GM20000 (cell line): ENCODE measurements around the gene DENND5A.
A peak's percentile ranks its signal among the peaks of the same experiment; 100 is the strongest.
"Not testable (repeated sequence)": the region's sequence is repeated elsewhere in the genome, so short reads cannot be mapped to it uniquely, and the experiment has no call there.

ENCODE experiments used
- DNase-seq: peaks from one replicate; pipeline ENCODE4 v3.0.0; 2012; ENCODE audit warnings: low spot score
- TF ChIP-seq, protein P1 (sequence below): IDR thresholded peaks from 2 replicates; pipeline ENCODE4 v1.5.1; 2012; ENCODE audit warnings: mild to moderate bottlenecking, control low read depth; ENCODE audit errors: extremely low read depth, missing control alignments

The DENND5A gene

DNA sequence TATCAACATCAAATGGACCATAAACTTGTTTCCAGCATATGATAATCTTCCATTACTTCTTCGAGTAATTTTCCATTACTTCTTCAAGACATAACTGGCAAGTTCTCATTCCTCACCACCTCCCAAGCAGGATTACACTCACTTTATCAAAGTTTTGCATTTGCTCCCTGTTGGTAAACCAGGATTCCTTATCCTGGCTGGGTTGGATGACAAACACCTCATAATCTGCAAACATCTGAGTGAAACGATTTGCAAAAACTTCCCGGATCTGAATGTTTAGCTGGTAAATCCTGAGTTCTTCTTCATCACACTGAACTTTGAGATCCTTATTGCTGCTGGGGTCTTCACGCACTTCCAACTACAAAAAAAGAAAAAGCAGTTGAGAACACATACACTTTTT is 86.4 kb downstream of the DENND5A start:
- DNase-seq: no peak
- TF ChIP-seq, protein P1, sequence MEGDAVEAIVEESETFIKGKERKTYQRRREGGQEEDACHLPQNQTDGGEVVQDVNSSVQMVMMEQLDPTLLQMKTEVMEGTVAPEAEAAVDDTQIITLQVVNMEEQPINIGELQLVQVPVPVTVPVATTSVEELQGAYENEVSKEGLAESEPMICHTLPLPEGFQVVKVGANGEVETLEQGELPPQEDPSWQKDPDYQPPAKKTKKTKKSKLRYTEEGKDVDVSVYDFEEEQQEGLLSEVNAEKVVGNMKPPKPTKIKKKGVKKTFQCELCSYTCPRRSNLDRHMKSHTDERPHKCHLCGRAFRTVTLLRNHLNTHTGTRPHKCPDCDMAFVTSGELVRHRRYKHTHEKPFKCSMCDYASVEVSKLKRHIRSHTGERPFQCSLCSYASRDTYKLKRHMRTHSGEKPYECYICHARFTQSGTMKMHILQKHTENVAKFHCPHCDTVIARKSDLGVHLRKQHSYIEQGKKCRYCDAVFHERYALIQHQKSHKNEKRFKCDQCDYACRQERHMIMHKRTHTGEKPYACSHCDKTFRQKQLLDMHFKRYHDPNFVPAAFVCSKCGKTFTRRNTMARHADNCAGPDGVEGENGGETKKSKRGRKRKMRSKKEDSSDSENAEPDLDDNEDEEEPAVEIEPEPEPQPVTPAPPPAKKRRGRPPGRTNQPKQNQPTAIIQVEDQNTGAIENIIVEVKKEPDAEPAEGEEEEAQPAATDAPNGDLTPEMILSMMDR: no peak

DNA sequence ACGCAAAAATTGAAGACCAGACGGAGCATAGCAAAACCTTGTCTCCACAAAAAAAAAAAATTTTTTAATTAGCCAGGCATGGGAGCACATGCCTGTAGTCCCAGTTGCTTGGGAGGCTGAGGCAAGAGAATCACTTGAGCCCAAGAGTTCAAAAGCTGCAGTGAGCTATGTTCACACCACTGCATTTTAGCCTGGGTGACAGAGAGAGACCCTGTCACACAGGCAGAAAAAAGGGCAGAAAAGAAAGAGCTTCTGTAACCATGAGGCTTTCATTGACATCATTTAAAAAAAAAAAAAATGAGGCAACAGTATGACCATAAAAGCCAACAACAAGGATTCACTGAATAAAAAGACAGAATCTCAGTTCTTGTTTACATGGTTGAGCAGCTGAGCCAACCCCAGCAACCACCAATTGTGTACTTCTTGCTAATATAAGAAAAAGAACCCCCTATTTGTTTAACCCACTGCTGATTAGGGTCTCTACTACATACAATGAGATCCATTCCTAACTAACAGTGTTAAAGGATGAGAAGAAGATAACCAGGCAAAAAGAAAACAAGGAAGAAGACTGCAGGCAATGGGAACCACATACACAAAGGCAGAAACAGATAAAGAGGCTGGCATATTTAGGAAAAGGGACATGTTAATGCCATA is 87.6 kb downstream of the DENND5A start:
- TF ChIP-seq, protein P1: no peak
- DNase-seq: no peak

DNA sequence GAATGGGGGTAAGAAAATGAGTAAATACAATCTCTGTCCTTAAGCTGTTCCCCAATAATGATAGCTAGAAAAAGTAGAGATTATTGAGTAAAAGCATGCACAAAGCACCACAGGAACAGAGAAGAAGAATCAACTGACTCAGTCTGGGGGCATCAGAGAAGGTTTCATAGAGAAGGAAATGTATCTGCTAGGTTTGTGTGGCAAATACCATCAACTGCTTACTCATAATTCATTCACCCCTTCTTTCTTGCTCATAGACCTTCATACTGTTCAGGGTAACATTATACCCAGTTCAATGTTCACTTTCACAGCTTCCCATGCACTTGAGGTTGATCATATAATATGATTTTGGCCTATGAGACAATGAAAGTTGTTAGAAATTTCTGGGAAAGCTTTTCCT is 88.6 kb downstream of the DENND5A start:
- no peak for DNase-seq
- TF ChIP-seq, protein P1: no peak

DNA sequence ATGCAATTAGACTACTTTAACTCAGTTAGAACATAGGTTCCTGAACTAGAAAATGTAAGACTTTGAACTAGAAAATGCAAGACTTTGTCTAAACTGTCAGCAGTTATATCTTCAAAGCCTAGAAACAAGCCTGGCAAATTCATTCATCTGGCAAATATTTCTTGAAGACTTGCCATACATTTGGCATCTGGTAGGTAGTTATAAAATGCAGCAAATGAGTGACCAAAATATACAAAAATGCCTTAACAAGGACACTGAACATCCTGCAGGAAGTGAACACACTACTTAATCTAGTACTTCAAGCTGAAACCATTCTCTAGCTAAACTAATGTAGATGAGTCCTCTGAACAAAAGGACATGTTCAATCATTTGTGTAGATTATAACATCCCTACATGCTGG is 89.0 kb downstream of the DENND5A start:
- no peak for DNase-seq
- TF ChIP-seq, protein P1: no peak

DNA sequence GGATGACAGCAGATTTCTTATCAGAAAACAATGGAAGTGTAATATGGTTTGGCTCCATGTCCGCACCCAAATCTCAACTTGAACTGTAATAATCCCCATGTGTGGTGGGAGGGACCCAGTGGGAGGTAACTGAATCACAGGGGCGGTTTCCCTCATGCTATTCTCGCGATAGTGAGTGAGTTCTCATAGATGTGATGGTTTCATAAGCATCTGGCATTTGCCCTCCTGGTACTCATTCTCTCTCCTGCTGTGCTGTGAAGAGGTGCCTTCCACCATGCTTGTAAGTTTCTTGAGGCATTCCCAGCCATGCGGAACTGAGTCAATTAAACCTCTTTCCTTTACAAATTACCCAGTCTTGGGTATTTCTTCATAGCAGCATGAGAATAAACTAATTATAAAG is 92.8 kb downstream of the DENND5A start:
- TF ChIP-seq, protein P1: no peak
- no peak for DNase-seq

DNA sequence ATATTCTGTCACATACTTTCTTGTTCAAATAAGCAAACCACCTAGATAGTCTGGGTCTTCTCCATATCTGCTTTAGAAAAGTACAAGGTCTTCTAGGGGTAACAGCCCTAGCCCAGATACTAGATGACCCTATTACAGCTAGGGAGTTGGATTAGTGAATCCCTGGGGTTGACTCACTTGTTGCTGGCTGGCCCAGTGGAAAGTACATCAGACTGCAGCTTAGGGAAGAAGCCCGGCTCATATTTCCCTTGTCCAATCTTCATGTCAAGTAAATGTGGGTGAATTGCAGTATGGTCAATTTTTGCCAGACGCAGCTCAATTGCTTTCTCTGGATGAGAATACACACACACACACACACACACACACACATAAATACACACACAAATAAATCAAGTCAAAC is 94.7 kb downstream of the DENND5A start:
- DNase-seq: no peak
- TF ChIP-seq, protein P1: no peak

DNA sequence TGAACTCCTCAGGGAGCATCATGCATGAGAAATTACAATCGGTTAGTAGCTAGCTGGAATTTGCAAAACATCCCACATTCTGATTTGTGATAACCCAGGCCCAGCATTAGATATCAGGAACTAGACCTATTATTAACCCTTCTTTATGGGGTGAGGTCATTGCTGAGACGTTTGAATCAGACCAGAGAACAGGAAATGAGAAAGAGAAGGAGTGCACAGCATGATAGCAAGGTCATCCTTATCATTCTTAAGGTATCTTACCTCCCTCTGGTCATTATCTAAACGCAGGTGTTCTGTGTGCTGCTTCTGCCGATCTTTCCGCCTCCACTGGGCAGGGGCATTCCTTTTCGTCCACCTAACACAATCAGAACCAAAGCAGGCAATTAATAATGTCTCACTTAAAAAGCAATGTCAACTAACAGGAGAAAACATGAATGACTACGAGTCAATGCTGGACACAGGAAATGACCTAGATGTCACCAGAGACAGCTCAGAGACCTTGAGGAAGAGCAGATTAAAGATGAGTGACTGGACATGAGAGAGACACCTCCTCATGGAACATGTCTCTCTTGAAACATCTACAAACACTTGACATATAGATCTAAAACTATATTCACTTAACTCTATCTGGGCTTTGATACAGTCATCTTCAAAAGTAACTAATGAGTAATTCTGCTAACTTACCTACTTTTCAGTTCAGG is 95.4 kb downstream of the DENND5A start:
- peak; percentile 47 for DNase-seq
- TF ChIP-seq, protein P1: no peak

DNA sequence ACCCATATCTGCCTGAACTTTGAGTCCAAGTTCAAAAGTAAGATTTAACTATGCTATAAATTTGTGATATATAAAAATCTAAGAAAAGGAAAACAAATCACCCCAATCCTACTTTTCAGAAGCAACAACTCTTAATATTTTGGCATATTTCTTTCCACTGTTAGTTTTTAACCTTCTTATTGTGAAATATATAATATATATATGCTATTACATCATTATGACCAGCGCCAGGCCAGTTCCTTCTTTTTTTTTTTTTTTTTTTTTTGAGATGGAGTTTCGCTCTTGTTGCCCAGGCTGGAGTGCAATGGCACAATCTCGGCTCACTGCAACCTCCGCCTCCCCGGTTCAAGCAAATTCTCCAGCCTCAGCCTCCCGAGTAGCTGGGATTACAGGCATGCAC is 103.2 kb downstream of the DENND5A start:
- DNase-seq: not testable (repeated sequence)
